OCI-LY3 (cell line): ENCODE measurements around the gene BACE2.

Experiments used
- CTCF ChIP-seq: fragments of 200-600, 300-600 bp; sonication (generic); IDR thresholded peaks from 2 replicates; pipeline ENCODE4 v1.5.1; 2014; ENCODE audit warnings: antibody characterized with exemption, low read length, low read depth
- EZH2phosphoT487 ChIP-seq: fragments of 200-600 bp; shearing (Covaris generic); IDR thresholded peaks from 2 replicates; pipeline ENCODE4 v1.6.1; 2018; ENCODE audit warnings: antibody characterized with exemption, mixed run types, low read depth

- TF ChIP-seq CTCF = no peak
- no peak for TF ChIP-seq EZH2phosphoT487
Measured at GRCh38 chr21:41204736-41205135, 36.8 kb downstream of the BACE2 start.
